ENCODE measurements around the gene MMP17. TPM values are rescaled to one million over a fixed set of nuclear protein-coding genes. Genes with fewer than 3 reads are reported as not detected.

The MMP17 gene
- total and polyA plus RNA-seq, 10 of the 15 experiments (the other 5 are each of a cell fraction or from before 2014, with no cell fraction given), result 0.11 to 0.28 (median 0.23) TPM; not detected in 7

DNA sequence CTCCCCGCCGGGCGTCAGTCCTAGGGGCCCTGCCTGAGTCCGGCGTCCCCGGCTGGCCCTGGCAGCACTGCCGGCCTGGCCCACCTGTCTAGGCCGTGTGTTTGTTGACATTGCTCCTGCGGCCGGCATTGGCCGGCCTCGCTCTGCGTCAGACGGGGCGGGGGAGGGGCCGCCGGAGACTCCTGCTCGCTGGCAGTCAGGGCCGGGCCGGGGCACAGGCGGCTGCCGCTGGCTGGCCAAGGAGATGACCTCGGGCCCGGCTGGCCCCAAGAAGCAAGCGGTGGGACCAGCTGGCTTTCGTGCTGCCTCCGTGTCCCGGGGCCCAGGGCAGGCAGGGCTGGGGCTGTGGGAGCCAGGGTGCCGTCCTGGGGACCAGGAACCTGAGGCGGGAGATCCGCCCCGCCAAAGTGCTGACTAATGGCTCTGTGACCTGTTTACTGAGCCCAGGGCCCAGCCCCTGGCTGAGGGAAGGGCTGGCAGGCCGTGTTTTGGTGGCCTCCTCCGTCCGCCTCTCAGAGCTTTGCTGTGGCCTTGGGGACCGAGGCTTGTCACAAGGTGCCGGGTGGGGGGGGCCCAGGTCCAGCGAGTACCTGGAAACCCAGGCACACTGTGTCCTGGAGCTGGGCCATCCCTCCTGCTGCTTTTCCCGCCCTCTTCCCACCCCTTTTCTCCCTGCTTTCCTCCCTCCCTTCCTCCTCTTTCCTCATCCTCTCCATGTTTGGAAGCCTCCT is 68.1 kb downstream of the MMP17 start (continued):
- TF ChIP-seq TAF1 (IDR thresholded peaks at IDR 0.05; ENCODE audit: borderline replicate concordance, low read depth, low read length) (no peak), ZSCAN29 (IDR thresholded peaks at IDR 0.05) (no peak), RBBP5 (conservative IDR thresholded peaks at IDR 0.05) (no peak), GABPA (IDR thresholded peaks at IDR 0.05; ENCODE audit: low read depth) (no peak), STAT1 (conservative IDR thresholded peaks at IDR 0.05) (no peak), POLR2A (IDR thresholded peaks at IDR 0.05; ENCODE audit: low read depth, low read length) (0 out of 2 replicates have a peak, but pooled peaks have one; percentile 28), MTA3 (IDR thresholded peaks at IDR 0.05; ENCODE audit: borderline replicate concordance, low read length) (no peak), NBN (IDR thresholded peaks at IDR 0.05) (no peak), CREM (IDR thresholded peaks at IDR 0.05; ENCODE audit: low read depth) (peak; percentile 72), BACH1 (IDR thresholded peaks at IDR 0.05; ENCODE audit: borderline replicate concordance) (no peak), POLR2AphosphoS2 (IDR thresholded peaks at IDR 0.05; ENCODE audit: low read depth, low read length) (no peak), ZNF384 (IDR thresholded peaks at IDR 0.05; ENCODE audit: borderline replicate concordance, low read depth, low read length) (no peak), ZNF274 (IDR thresholded peaks at IDR 0.05; ENCODE audit: insufficient read depth, insufficient read length) (no peak)
- TF ChIP-seq, protein P1, sequence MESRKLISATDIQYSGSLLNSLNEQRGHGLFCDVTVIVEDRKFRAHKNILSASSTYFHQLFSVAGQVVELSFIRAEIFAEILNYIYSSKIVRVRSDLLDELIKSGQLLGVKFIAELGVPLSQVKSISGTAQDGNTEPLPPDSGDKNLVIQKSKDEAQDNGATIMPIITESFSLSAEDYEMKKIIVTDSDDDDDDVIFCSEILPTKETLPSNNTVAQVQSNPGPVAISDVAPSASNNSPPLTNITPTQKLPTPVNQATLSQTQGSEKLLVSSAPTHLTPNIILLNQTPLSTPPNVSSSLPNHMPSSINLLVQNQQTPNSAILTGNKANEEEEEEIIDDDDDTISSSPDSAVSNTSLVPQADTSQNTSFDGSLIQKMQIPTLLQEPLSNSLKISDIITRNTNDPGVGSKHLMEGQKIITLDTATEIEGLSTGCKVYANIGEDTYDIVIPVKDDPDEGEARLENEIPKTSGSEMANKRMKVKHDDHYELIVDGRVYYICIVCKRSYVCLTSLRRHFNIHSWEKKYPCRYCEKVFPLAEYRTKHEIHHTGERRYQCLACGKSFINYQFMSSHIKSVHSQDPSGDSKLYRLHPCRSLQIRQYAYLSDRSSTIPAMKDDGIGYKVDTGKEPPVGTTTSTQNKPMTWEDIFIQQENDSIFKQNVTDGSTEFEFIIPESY (IDR thresholded peaks at IDR 0.05), result no peak
- TF ChIP-seq, protein P2, sequence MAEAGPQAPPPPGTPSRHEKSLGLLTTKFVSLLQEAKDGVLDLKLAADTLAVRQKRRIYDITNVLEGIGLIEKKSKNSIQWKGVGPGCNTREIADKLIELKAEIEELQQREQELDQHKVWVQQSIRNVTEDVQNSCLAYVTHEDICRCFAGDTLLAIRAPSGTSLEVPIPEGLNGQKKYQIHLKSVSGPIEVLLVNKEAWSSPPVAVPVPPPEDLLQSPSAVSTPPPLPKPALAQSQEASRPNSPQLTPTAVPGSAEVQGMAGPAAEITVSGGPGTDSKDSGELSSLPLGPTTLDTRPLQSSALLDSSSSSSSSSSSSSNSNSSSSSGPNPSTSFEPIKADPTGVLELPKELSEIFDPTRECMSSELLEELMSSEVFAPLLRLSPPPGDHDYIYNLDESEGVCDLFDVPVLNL (IDR thresholded peaks at IDR 0.05; ENCODE audit: low read depth, low read length), result no peak
- TF ChIP-seq, protein P3, sequence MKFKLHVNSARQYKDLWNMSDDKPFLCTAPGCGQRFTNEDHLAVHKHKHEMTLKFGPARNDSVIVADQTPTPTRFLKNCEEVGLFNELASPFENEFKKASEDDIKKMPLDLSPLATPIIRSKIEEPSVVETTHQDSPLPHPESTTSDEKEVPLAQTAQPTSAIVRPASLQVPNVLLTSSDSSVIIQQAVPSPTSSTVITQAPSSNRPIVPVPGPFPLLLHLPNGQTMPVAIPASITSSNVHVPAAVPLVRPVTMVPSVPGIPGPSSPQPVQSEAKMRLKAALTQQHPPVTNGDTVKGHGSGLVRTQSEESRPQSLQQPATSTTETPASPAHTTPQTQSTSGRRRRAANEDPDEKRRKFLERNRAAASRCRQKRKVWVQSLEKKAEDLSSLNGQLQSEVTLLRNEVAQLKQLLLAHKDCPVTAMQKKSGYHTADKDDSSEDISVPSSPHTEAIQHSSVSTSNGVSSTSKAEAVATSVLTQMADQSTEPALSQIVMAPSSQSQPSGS (IDR thresholded peaks at IDR 0.05; ENCODE audit: low read length), result no peak
- TF ChIP-seq, protein P4, sequence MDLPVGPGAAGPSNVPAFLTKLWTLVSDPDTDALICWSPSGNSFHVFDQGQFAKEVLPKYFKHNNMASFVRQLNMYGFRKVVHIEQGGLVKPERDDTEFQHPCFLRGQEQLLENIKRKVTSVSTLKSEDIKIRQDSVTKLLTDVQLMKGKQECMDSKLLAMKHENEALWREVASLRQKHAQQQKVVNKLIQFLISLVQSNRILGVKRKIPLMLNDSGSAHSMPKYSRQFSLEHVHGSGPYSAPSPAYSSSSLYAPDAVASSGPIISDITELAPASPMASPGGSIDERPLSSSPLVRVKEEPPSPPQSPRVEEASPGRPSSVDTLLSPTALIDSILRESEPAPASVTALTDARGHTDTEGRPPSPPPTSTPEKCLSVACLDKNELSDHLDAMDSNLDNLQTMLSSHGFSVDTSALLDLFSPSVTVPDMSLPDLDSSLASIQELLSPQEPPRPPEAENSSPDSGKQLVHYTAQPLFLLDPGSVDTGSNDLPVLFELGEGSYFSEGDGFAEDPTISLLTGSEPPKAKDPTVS (IDR thresholded peaks at IDR 0.05; ENCODE audit: low read depth, low read length), result no peak
- TF ChIP-seq, protein P5, sequence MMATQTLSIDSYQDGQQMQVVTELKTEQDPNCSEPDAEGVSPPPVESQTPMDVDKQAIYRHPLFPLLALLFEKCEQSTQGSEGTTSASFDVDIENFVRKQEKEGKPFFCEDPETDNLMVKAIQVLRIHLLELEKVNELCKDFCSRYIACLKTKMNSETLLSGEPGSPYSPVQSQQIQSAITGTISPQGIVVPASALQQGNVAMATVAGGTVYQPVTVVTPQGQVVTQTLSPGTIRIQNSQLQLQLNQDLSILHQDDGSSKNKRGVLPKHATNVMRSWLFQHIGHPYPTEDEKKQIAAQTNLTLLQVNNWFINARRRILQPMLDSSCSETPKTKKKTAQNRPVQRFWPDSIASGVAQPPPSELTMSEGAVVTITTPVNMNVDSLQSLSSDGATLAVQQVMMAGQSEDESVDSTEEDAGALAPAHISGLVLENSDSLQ (IDR thresholded peaks at IDR 0.05), result no peak
- TF ChIP-seq, protein P6, sequence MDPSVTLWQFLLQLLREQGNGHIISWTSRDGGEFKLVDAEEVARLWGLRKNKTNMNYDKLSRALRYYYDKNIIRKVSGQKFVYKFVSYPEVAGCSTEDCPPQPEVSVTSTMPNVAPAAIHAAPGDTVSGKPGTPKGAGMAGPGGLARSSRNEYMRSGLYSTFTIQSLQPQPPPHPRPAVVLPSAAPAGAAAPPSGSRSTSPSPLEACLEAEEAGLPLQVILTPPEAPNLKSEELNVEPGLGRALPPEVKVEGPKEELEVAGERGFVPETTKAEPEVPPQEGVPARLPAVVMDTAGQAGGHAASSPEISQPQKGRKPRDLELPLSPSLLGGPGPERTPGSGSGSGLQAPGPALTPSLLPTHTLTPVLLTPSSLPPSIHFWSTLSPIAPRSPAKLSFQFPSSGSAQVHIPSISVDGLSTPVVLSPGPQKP (IDR thresholded peaks at IDR 0.05; ENCODE audit: low read depth, low read length), result no peak

Data from GM12878 (cell line).